Prostate gland (tissue), 2 donors: ENCODE results near the gene HTR3B. TPM values are rescaled to one million over a fixed set of nuclear protein-coding genes. Genes with fewer than 3 reads are reported as not detected.
"Not testable (repeated sequence)": the region's sequence is repeated elsewhere in the genome, so short reads cannot be mapped to it uniquely, and the experiment has no call there.

Experiments used
- DNase-seq: peaks from one replicate; pipeline ENCODE4 v3.0.0-alpha.2; 2019; ENCODE audit warnings: low spot score
- H3K27ac ChIP-seq, 2 donors: fragments of 200-600 bp; sonication (generic); 2 replicates each; pipeline ENCODE4 v1.5.1; 2017 to 2019
- H3K27me3 ChIP-seq: fragments of 200-600 bp; sonication (generic); replicated peaks from 2 replicates; pipeline ENCODE4 v1.5.1; 2019; ENCODE audit not compliant: insufficient read depth
- H3K36me3 ChIP-seq, 2 donors: fragments of 200-600 bp; sonication (generic); 1 replicate in 1 of 2; 2 replicates in 1 of 2; pipeline versions ENCODE4 v1.5.1 to v1.8.1; 2017 to 2019
- H3K4me1 ChIP-seq: fragments of 200-600 bp; sonication (generic); replicated peaks from 2 replicates; pipeline ENCODE4 v1.5.1; 2019
- H3K4me3 ChIP-seq, 2 donors: fragments of 200-600 bp; sonication (generic); 2 replicates each; pipeline ENCODE4 v1.5.1; 2017 to 2019
- H3K9me3 ChIP-seq: fragments of 200-600 bp; sonication (generic); 2 replicates; pipeline ENCODE4 v1.5.1; 2017
- CTCF ChIP-seq, 4 experiments: fragments of 200-600 bp in 2 of 4; fragments of 450-650 bp in 2 of 4; sonication (generic) in 2 of 4; IDR thresholded peaks; 1 replicate in 3 of 4; 2 replicates in 1 of 4; pipeline ENCODE4 v1.5.1; 2016 to 2019; ENCODE audit warnings: antibody characterized with exemption in 4 of 4, mild to moderate bottlenecking in 2 of 4, moderate library complexity in 2 of 4
- POLR2A ChIP-seq: fragments of 450-650 bp; IDR thresholded peaks from one replicate; pipeline ENCODE4 v1.6.1; 2016; ENCODE audit warnings: antibody characterized with exemption, mild to moderate bottlenecking
- POLR2AphosphoS5 ChIP-seq: sonication (generic); formaldehyde crosslinking; IDR thresholded peaks from one replicate; pipeline ENCODE4 v1.6.1; 2017; ENCODE audit warnings: antibody characterized with exemption
- WGBS: methylation state at CpG from one replicate; pipeline ENCODE4 v1.1.5; 2018; 5-methylcytosine and 5-hydroxymethylcytosine counted together
- intact Hi-C: fragments of 100-400 bp; cut with DNase I; formaldehyde crosslinking; loops from one replicate; pipeline ENCODE4 v1.14.2; 2022
- total RNA-seq, 2 donors: library from RNA; depleted of rRNA; stranded (reverse); fragments of >200 nt; gene quantifications; one replicate each; pipeline ENCODE4 v1.1.0, GENCODE V29; 2016

HTR3B gene
- total RNA-seq, 2 donors from 2014 or later, result not detected

GRCh38 chr11:113935858-113936257, 31.3 kb downstream of the HTR3B start:
- TF ChIP-seq POLR2AphosphoS5 (no peak), POLR2A (no peak), CTCF (IDR thresholded peaks at IDR 0.05) (no peak)
- no peaks in the 10 kb centered on the region for H3K27me3 ChIP-seq
- WGBS, result 55% methylated on average over 4 of the region's 4 CpGs
- intact Hi-C loops, result no loop called here
- no peak overlapping the region for H3K27ac ChIP-seq
- H3K4me3 ChIP-seq, result no peak overlapping the region
- DNase-seq, result no peak
- H3K36me3 ChIP-seq, result no peaks in the 10 kb centered on the region
- no peaks in the 10 kb centered on the region for H3K9me3 ChIP-seq
- H3K4me1 ChIP-seq, result no peaks in the 10 kb centered on the region

- H3K9me3 ChIP-seq, result no peaks in the 10 kb centered on the region
- TF ChIP-seq POLR2AphosphoS5, result no peak
- no peak for TF ChIP-seq CTCF (IDR thresholded peaks at IDR 0.05)
- no peak for TF ChIP-seq POLR2A
- no peak for DNase-seq
- H3K27me3 ChIP-seq, result no peaks in the 10 kb centered on the region
- no peak overlapping the region for H3K4me3 ChIP-seq
- WGBS, result 73% methylated on average over 3 of the region's 3 CpGs
- H3K36me3 ChIP-seq, result no peaks in the 10 kb centered on the region
- intact Hi-C loops, result no loop called here
- no peak overlapping the region for H3K27ac ChIP-seq
- no peaks in the 10 kb centered on the region for H3K4me1 ChIP-seq
These were observed 33.3 kb downstream of the HTR3B start for GRCh38 chr11:113937918-113938317.

- TF ChIP-seq CTCF (IDR thresholded peaks at IDR 0.05) (no peak), POLR2AphosphoS5 (no peak), POLR2A (no peak)
- no peak overlapping the region for H3K4me3 ChIP-seq
- no peak for DNase-seq
- H3K4me1 ChIP-seq, result no peaks in the 10 kb centered on the region
- no peaks in the 10 kb centered on the region for H3K36me3 ChIP-seq
- intact Hi-C loops, result no loop called here
- H3K27me3 ChIP-seq, result no peaks in the 10 kb centered on the region
- H3K9me3 ChIP-seq, result no peaks in the 10 kb centered on the region
- no peak overlapping the region for H3K27ac ChIP-seq
- WGBS, result 96% methylated on average over 8 of the region's 8 CpGs
These were observed 37.7 kb downstream of the HTR3B start for GRCh38 chr11:113942256-113942655.

- H3K27me3 ChIP-seq, result not testable (repeated sequence)
- WGBS, result 86% methylated on average over 2 of the region's 2 CpGs
These were observed 41.6 kb downstream of the HTR3B start for GRCh38 chr11:113946162-113946561.

GRCh38 chr11:113947994-113948393, 43.4 kb downstream of the HTR3B start:
- Histone ChIP-seq H3K9me3 (no peaks in the 10 kb centered on the region), H3K27me3 (no peaks in the 10 kb centered on the region), H3K27ac (no peak overlapping the region), H3K36me3 (no peaks in the 10 kb centered on the region), H3K4me1 (no peaks in the 10 kb centered on the region), H3K4me3 (no peak overlapping the region)
- intact Hi-C loops, result no loop called here
- WGBS, result 86% methylated on average over 4 of the region's 4 CpGs
- no peak for DNase-seq
- no peak for TF ChIP-seq POLR2AphosphoS5
- no peak for TF ChIP-seq CTCF (IDR thresholded peaks at IDR 0.05)
- no peak for TF ChIP-seq POLR2A

More at GRCh38 chr11:113946162-113946561, 41.6 kb downstream of the HTR3B start:
- H3K36me3 ChIP-seq, DNase-seq, H3K27ac ChIP-seq, H3K4me1 ChIP-seq, H3K4me3 ChIP-seq, H3K9me3 ChIP-seq, intact Hi-C loops: not testable (repeated sequence)
